Panc1 (cell line): Measurements from ENCODE around the gene SLITRK2. TPM values are rescaled to one million over a fixed set of nuclear protein-coding genes. Genes with fewer than 3 reads are reported as not detected.

Source experiments
- ATAC-seq: fragments of 200-7000 bp; cut with Tn5 transposase; 2 replicates; pipeline ENCODE4 v1.9.1; 2020; ENCODE audit warnings: mild to moderate bottlenecking, moderate library complexity
- BruUV-seq: library from RNA; stranded (reverse); fragments of 400-500 nt; replicated peaks from 2 replicates; lab custom pipeline; 2021; lab: Mats Ljungman, UMichigan
- CTCF ChIA-PET: fragments of 300-600 bp; sonication (Branson Sonifier 250); formaldehyde crosslinking; loops from one replicate; lab custom pipeline; 2022; ENCODE audit warnings: antibody characterized with exemption; lab: Charles Lee
- POLR2A ChIA-PET: fragments of 300-600 bp; sonication (Branson Sonifier 250); formaldehyde crosslinking; loops from one replicate; lab custom pipeline; 2022; ENCODE audit warnings: antibody characterized with exemption; lab: Charles Lee
- DNase-seq: peaks from one replicate; pipeline ENCODE4 v3.0.0-alpha.2; 2010; ENCODE audit warnings: low read depth, low spot score
- H3K27ac ChIP-seq: 2 replicates; pipeline ENCODE4 v1.5.1; 2011; ENCODE audit warnings: mild to moderate bottlenecking, low read length, inconsistent platforms
- H3K27me3 ChIP-seq: fragments of 200-500 bp; sonication (Bioruptor generic); 2 replicates; pipeline ENCODE4 v1.6.0; 2014; ENCODE audit warnings: low read length, inconsistent platforms; ENCODE audit not compliant: control insufficient read depth, insufficient read depth
- H3K36me3 ChIP-seq: fragments of 200-500 bp; sonication (Bioruptor generic); 2 replicates; pipeline ENCODE4 v1.5.1; 2014; ENCODE audit warnings: inconsistent platforms, mild to moderate bottlenecking, low read length, moderate library complexity; ENCODE audit not compliant: control insufficient read depth, insufficient read depth
- H3K4me1 ChIP-seq: 2 replicates; pipeline ENCODE4 v1.5.1; 2011; ENCODE audit warnings: inconsistent platforms, mild to moderate bottlenecking, low read length, moderate library complexity; ENCODE audit not compliant: control insufficient read depth, insufficient read depth
- H3K4me3 ChIP-seq, 2 experiments: 2 replicates each; pipeline ENCODE4 v1.5.1; 2011 to 2012; ENCODE audit warnings: low read depth in 2 of 2, low read length in 2 of 2, mild to moderate bottlenecking in 2 of 2, inconsistent platforms in 1 of 2, moderate library complexity in 1 of 2
- H3K9me3 ChIP-seq: fragments of 200-500 bp; sonication (Bioruptor generic); 2 replicates; pipeline ENCODE4 v1.5.1; 2014; ENCODE audit warnings: low read depth, mild to moderate bottlenecking, inconsistent platforms, low read length, moderate library complexity; ENCODE audit not compliant: control insufficient read depth, insufficient read depth
- POLR2AphosphoS5 ChIP-seq: IDR thresholded peaks from 2 replicates; pipeline ENCODE4 v1.6.1; 2012; ENCODE audit warnings: mild to moderate bottlenecking, low read depth, low read length, moderate library complexity
- SIN3A ChIP-seq: IDR thresholded peaks from 2 replicates; pipeline ENCODE4 v1.6.1; 2012; ENCODE audit warnings: low read depth, mild to moderate bottlenecking, low read length, moderate library complexity, borderline replicate concordance; ENCODE audit not compliant: insufficient read depth
- TCF7L2 ChIP-seq: IDR thresholded peaks from 2 replicates; pipeline ENCODE4 v1.6.1; 2011; ENCODE audit warnings: mild to moderate bottlenecking, low read depth, low read length, inconsistent platforms
- in situ Hi-C: cut with HindIII; loops from 2 replicates; pipeline ENCODE4 v1.10.0; 2016; ENCODE audit warnings: low sequenced_read_pairs, low pct_unique_long_range_greater_than_20kb
- intact Hi-C: fragments of 100-400 bp; cut with micrococcal nuclease; formaldehyde crosslinking; loops from one replicate; pipeline ENCODE4 v1.10.0; 2022; ENCODE audit not compliant: unreplicated experiment
- total RNA-seq: library from RNA; stranded (reverse); gene quantifications from one replicate; pipeline ENCODE4 v1.2.1, GENCODE V29; 2021; ENCODE audit not compliant: unreplicated experiment
- TF ChIP-seq, protein P1 (sequence below), 2 experiments: IDR thresholded peaks; 2 replicates each; pipeline ENCODE4 v1.6.1; 2011 to 2012; ENCODE audit warnings: low read depth in 2 of 2, control low read depth in 1 of 2, low read length in 1 of 2, mild to moderate bottlenecking in 1 of 2, moderate library complexity in 1 of 2; ENCODE audit not compliant: insufficient read depth in 1 of 2
- TF ChIP-seq, protein P2 (sequence below): fragments of 450-650 bp; IDR thresholded peaks from 2 replicates; pipeline ENCODE4 v1.5.1; 2017; ENCODE audit warnings: mild to moderate bottlenecking

The SLITRK2 gene
- total RNA-seq, 1 experiment from 2014 or later = 0.59 TPM

DNA sequence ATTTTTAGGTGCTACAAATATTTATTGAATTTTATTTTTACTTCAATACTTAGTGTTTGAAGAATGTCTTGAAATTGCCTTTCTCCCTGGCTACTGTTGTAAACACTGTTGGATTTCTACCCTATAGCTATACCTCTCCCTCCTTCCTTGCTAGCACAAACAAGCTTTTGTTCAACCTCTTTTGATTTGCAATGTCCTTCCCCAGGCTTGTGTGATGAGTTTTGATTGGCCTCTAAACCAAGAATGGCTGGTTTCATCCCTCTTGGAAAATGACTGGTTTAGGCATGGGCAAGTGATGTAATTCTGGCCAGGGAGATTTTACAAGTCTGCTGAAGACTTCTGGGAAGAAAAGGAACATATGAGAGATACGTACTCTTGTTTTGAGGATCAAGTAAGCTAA, 25.3 kb upstream of the SLITRK2 start:
- Histone ChIP-seq H3K27me3 (no peaks in the 10 kb centered on the region), H3K27ac (no peak overlapping the region), H3K9me3 (no peaks in the 10 kb centered on the region), H3K4me1 (no peaks in the 10 kb centered on the region), H3K36me3 (no peaks in the 10 kb centered on the region), H3K4me3 (no peak overlapping the region)
- POLR2A ChIA-PET = no interaction called here
- CTCF ChIA-PET = no interaction called here
- ATAC-seq (no peak), DNase-seq (no peak)
- BruUV-seq = no TSS peak
- TF ChIP-seq SIN3A (no peak), TCF7L2 (no peak)
- TF ChIP-seq, protein P1, sequence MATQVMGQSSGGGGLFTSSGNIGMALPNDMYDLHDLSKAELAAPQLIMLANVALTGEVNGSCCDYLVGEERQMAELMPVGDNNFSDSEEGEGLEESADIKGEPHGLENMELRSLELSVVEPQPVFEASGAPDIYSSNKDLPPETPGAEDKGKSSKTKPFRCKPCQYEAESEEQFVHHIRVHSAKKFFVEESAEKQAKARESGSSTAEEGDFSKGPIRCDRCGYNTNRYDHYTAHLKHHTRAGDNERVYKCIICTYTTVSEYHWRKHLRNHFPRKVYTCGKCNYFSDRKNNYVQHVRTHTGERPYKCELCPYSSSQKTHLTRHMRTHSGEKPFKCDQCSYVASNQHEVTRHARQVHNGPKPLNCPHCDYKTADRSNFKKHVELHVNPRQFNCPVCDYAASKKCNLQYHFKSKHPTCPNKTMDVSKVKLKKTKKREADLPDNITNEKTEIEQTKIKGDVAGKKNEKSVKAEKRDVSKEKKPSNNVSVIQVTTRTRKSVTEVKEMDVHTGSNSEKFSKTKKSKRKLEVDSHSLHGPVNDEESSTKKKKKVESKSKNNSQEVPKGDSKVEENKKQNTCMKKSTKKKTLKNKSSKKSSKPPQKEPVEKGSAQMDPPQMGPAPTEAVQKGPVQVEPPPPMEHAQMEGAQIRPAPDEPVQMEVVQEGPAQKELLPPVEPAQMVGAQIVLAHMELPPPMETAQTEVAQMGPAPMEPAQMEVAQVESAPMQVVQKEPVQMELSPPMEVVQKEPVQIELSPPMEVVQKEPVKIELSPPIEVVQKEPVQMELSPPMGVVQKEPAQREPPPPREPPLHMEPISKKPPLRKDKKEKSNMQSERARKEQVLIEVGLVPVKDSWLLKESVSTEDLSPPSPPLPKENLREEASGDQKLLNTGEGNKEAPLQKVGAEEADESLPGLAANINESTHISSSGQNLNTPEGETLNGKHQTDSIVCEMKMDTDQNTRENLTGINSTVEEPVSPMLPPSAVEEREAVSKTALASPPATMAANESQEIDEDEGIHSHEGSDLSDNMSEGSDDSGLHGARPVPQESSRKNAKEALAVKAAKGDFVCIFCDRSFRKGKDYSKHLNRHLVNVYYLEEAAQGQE (IDR thresholded peaks at IDR 0.05; ENCODE audit: insufficient read depth in 1 of 2, low read depth in 2 of 2, low read length in 1 of 2) = no peak
- in situ Hi-C loops (no loop called here), intact Hi-C loops (no loop called here)

DNA sequence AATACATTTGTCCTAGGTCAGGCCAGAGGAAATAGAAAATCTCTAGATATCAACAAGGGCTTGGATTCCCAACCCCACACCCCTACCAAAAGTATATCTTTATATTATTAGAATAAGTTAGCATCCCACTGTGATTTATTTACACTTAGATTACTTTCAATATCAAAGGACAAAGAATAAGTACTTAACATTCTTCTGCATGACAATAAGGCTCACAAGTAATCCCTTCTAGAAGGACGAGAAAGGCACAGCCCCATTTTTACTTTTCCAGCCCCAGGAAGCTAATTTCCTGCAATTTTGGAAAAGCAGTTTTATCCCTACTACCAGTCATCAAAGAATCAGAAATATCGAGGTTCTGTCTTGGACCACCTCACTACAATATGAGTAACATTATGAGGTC, 14.1 kb upstream of the SLITRK2 start:
- Histone ChIP-seq H3K4me3 (no peak overlapping the region), H3K36me3 (no peaks in the 10 kb centered on the region), H3K27me3 (no peaks in the 10 kb centered on the region), H3K27ac (no peak overlapping the region), H3K4me1 (no peaks in the 10 kb centered on the region), H3K9me3 (no peaks in the 10 kb centered on the region)
- no peak for ATAC-seq
- POLR2A ChIA-PET = no interaction called here
- in situ Hi-C loops (no loop called here), intact Hi-C loops (no loop called here)
- TF ChIP-seq, protein P2, sequence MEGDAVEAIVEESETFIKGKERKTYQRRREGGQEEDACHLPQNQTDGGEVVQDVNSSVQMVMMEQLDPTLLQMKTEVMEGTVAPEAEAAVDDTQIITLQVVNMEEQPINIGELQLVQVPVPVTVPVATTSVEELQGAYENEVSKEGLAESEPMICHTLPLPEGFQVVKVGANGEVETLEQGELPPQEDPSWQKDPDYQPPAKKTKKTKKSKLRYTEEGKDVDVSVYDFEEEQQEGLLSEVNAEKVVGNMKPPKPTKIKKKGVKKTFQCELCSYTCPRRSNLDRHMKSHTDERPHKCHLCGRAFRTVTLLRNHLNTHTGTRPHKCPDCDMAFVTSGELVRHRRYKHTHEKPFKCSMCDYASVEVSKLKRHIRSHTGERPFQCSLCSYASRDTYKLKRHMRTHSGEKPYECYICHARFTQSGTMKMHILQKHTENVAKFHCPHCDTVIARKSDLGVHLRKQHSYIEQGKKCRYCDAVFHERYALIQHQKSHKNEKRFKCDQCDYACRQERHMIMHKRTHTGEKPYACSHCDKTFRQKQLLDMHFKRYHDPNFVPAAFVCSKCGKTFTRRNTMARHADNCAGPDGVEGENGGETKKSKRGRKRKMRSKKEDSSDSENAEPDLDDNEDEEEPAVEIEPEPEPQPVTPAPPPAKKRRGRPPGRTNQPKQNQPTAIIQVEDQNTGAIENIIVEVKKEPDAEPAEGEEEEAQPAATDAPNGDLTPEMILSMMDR = no peak
- TF ChIP-seq, protein P1 (IDR thresholded peaks at IDR 0.05; ENCODE audit: insufficient read depth in 1 of 2, low read depth in 2 of 2, low read length in 1 of 2) = no peak
- no peak for TF ChIP-seq TCF7L2
- TF ChIP-seq POLR2AphosphoS5 = no peak
- TF ChIP-seq SIN3A = no peak
- CTCF ChIA-PET = no interaction called here
- BruUV-seq = no TSS peak
- DNase-seq = no peak
